AG04450 (cell line): ENCODE measurements around the gene PSMD6. TPM values are rescaled to one million over a fixed set of nuclear protein-coding genes. Genes with fewer than 3 reads are reported as not detected.

ENCODE experiments used
- CTCF ChIA-PET: fragments of 300-600, 350-600 bp; formaldehyde crosslinking; extraction: SDS; loops from one replicate; lab custom pipeline; 2022; ENCODE audit warnings: antibody characterized with exemption, inconsistent platforms; lab: Charles Lee
- POLR2A ChIA-PET: fragments of 350-600 bp; formaldehyde crosslinking; extraction: SDS; loops from one replicate; lab custom pipeline; 2021; ENCODE audit warnings: antibody characterized with exemption, inconsistent platforms; lab: Yijun Ruan, JAX
- DNase-seq: peaks from one replicate; pipeline ENCODE4 v3.0.0-alpha.2; 2011; ENCODE audit warnings: low read depth, low spot score
- H3K27ac ChIP-seq: one replicate; pipeline ENCODE4 v1.5.1; 2012; ENCODE audit warnings: low read depth, low read length, control low read depth
- H3K27me3 ChIP-seq: one replicate; pipeline ENCODE4 v1.6.0; 2012; ENCODE audit warnings: low read length; ENCODE audit not compliant: control insufficient read depth, insufficient read depth
- H3K4me3 ChIP-seq: 2 replicates; pipeline ENCODE4 v1.5.1; 2011; ENCODE audit warnings: mild to moderate bottlenecking, low read depth, low read length, control low read depth
- H3K9me3 ChIP-seq: 2 replicates; pipeline ENCODE4 v1.5.1; 2012; ENCODE audit warnings: low read length; ENCODE audit not compliant: control insufficient read depth, insufficient read depth
- polyA plus RNA-seq: library from polyadenylated mRNA; depleted of rRNA; stranded (reverse); fragments of >200 nt; gene quantifications from 2 replicates; pipeline ENCODE4 v1.2.3, GENCODE V29; 2011; rRNA removed
- small RNA-seq: library from RNA; depleted of rRNA; stranded (forward); fragments of <200 nt; gene quantifications from one replicate; pipeline ENCODE3, GENCODE V24; 2012; ENCODE audit warnings: low read depth; ENCODE audit not compliant: insufficient read length
- TF ChIP-seq, protein P1 (sequence below): IDR thresholded peaks from 2 replicates; pipeline ENCODE4 v1.5.1; 2011; ENCODE audit warnings: low read depth, low read length, control low read depth, inconsistent platforms

PSMD6 gene
- polyA plus RNA-seq, 1 experiment: 83.6 TPM

DNA sequence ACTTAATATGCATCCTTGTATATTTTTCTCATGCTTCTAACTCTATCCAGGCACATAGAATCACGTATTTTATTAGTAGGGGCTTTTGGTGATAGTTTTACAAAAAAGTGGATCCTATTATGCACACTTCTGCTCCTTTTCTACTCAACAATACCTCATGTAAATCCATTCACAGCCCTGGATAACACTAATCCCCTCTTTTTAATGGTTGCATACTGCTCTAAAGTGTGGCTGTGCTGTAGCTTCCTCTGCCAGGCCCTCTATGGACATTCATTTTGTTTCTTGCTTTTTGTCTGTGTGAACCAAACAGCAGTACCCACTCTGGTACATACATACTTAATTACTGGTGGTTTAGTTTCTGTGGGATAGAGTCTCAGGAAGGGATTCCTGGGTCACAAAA lies 59.8 kb downstream of the PSMD6 start:
- CTCF ChIA-PET: interaction anchor here (0.6 to 9.0 kb wide), 5 partner anchors 11 to 543 kb away, joined by 3 to 75 read pairs (median 3); no protein-coding TSS in a partner anchor
- Histone ChIP-seq H3K4me3 (no peak overlapping the region), H3K27me3 (no peaks in the 10 kb centered on the region), H3K27ac (no peak overlapping the region), H3K9me3 (no peaks in the 10 kb centered on the region)
- DNase-seq: no peak
- TF ChIP-seq, protein P1, sequence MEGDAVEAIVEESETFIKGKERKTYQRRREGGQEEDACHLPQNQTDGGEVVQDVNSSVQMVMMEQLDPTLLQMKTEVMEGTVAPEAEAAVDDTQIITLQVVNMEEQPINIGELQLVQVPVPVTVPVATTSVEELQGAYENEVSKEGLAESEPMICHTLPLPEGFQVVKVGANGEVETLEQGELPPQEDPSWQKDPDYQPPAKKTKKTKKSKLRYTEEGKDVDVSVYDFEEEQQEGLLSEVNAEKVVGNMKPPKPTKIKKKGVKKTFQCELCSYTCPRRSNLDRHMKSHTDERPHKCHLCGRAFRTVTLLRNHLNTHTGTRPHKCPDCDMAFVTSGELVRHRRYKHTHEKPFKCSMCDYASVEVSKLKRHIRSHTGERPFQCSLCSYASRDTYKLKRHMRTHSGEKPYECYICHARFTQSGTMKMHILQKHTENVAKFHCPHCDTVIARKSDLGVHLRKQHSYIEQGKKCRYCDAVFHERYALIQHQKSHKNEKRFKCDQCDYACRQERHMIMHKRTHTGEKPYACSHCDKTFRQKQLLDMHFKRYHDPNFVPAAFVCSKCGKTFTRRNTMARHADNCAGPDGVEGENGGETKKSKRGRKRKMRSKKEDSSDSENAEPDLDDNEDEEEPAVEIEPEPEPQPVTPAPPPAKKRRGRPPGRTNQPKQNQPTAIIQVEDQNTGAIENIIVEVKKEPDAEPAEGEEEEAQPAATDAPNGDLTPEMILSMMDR: no peak
- POLR2A ChIA-PET: no interaction called here

DNA sequence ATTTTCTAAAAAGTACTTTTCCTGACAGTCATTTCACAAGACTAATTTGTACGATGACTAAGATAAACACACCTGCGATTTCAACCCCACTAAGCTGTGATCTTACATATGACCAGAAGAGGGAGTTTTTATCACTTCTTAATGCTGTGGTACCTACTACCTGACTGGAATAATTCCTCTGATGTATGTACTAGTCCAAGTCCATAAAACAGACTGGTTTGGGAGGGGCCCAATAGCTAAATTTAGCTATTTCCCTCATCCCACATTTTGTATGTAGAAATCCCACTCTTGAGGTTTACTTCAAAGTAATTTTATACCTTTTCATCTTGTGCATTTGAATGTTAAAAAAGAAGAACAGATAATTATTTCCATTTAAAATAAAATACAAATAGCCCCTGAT lies 61.4 kb downstream of the PSMD6 start:
- no peak overlapping the region for H3K27ac ChIP-seq
- TF ChIP-seq, protein P1: peak; percentile 76
- ChIA-PET POLR2A (no interaction called here), CTCF (interaction anchor here (0.6 to 9.0 kb wide), 17 partner anchors 9 to 612 kb away, joined by 3 to 75 read pairs (median 4); no protein-coding TSS in a partner anchor)
- H3K4me3 ChIP-seq: no peak overlapping the region
- H3K27me3 ChIP-seq: no peaks in the 10 kb centered on the region
- no peak for DNase-seq
- no peaks in the 10 kb centered on the region for H3K9me3 ChIP-seq

Small RNA genes lying within 50 kb of the gene (small RNA-seq; reads per million reads assigned to genes)
- gene RF00012: not detected

Other genes starting within 250 kb of the PSMD6 start
- gene C3orf49, start 204.2 kb downstream of the PSMD6 start, polyA plus RNA-seq: not detected in 2 replicates
- 71.0 and 84.3 TPM in 2 replicates for gene THOC7, start 159.7 kb downstream of the PSMD6 start, polyA plus RNA-seq
- gene ATXN7, start 159.6 kb downstream of the PSMD6 start, polyA plus RNA-seq: 10.7 and 15.0 TPM in 2 replicates
- not detected in 2 replicates for gene SCAANT1, start 111.1 kb downstream of the PSMD6 start, polyA plus RNA-seq
- gene PRICKLE2, start 202.0 kb upstream of the PSMD6 start, polyA plus RNA-seq: 14.2 and 14.7 TPM in 2 replicates